GM12878 (cell line): ENCODE data around the gene FANCI. TPM values are rescaled to one million over a fixed set of nuclear protein-coding genes. Genes with fewer than 3 reads are reported as not detected.

Source experiments
- ATAC-seq: fragments of 200-7000 bp; cut with Tn5 transposase; 3 replicates; pipeline ENCODE4 v1.9.1; 2020; ENCODE audit warnings: mild to moderate bottlenecking, moderate library complexity
- BruUV-seq: library from RNA; stranded (reverse); fragments of 400-500 nt; replicated peaks from 2 replicates; lab custom pipeline; 2021; lab: Mats Ljungman, UMichigan
- CTCF ChIA-PET: fragments of 300-600 bp; sonication (Branson Sonifier 250); formaldehyde crosslinking; extraction: SDS; loops from one replicate; lab custom pipeline; 2021; ENCODE audit warnings: inconsistent platforms; lab: Yijun Ruan, JAX
- POLR2A ChIA-PET: fragments of 350-600 bp; formaldehyde crosslinking; extraction: SDS; loops from one replicate; lab custom pipeline; 2021; ENCODE audit warnings: inconsistent platforms; lab: Charles Lee
- RAD21 ChIA-PET: fragments of 300-600 bp; sonication (Branson Sonifier 250); formaldehyde crosslinking; loops from one replicate; lab custom pipeline; 2023; ENCODE audit warnings: antibody characterized with exemption; ENCODE audit not compliant: unreplicated experiment; lab: Charles Lee
- SMC1A ChIA-PET: fragments of 300-600 bp; sonication (Branson Sonifier 250); formaldehyde crosslinking; loops from one replicate; lab custom pipeline; 2023; ENCODE audit not compliant: unreplicated experiment, uncharacterized antibody; lab: Charles Lee
- DNase-seq: peaks from one replicate; pipeline ENCODE4 v3.0.0-alpha.2; 2011; ENCODE audit warnings: low read depth, low spot score
- FAIRE-seq: peaks from 3 replicates; lab custom pipeline; 2011; peaks lifted over from hg19 to GRCh38; lab: Jason Lieb, UNC
- H2AFZ ChIP-seq: 2 replicates; pipeline ENCODE4 v1.6.0; 2011; ENCODE audit warnings: low read depth, low read length, control low read depth; ENCODE audit not compliant: control insufficient read depth
- H3K27ac ChIP-seq: 2 replicates; pipeline ENCODE4 v1.5.1; 2011; ENCODE audit warnings: control low read depth; ENCODE audit not compliant: control insufficient read depth, insufficient read depth
- H3K27me3 ChIP-seq, 2 experiments: replicated peaks in 1 of 2; 2 replicates each; pipeline versions ENCODE4 v1.6.0 to v1.6.1; 2011; ENCODE audit warnings: low read length in 1 of 2; ENCODE audit not compliant: control insufficient read depth in 2 of 2, insufficient read depth in 2 of 2
- H3K36me3 ChIP-seq, 2 experiments: 2 replicates each; pipeline ENCODE4 v1.5.1; 2011; ENCODE audit warnings: low read length in 1 of 2; ENCODE audit not compliant: control insufficient read depth in 2 of 2, insufficient read depth in 2 of 2
- H3K4me1 ChIP-seq: 2 replicates; pipeline ENCODE4 v1.6.1; 2011; ENCODE audit warnings: mild to moderate bottlenecking, low read length, moderate library complexity, mixed read lengths; ENCODE audit not compliant: control insufficient read depth, insufficient read depth
- H3K4me2 ChIP-seq: 2 replicates; pipeline ENCODE4 v1.6.0; 2011; ENCODE audit warnings: control low read depth; ENCODE audit not compliant: control insufficient read depth, insufficient read depth
- H3K4me3 ChIP-seq: fragments of 200-600 bp; sonication (generic); 2 replicates; pipeline ENCODE4 v1.5.1; 2016
- H3K79me2 ChIP-seq: 2 replicates; pipeline ENCODE4 v1.6.0; 2011; ENCODE audit warnings: low read length; ENCODE audit not compliant: control insufficient read depth, insufficient read depth
- H3K9ac ChIP-seq: 2 replicates; pipeline ENCODE4 v1.8.0; 2011; ENCODE audit warnings: low read length, control low read depth, mixed read lengths; ENCODE audit not compliant: control insufficient read depth, insufficient read depth
- H3K9me3 ChIP-seq: replicated peaks from 3 replicates; pipeline ENCODE4 v1.5.1; 2011; ENCODE audit warnings: mild to moderate bottlenecking, low read length; ENCODE audit not compliant: control insufficient read depth, insufficient read depth
- H4K20me1 ChIP-seq: 2 replicates; pipeline ENCODE4 v1.6.0; 2011; ENCODE audit not compliant: control insufficient read depth, insufficient read depth
- CBX3 ChIP-seq: fragments of 200-600 bp; sonication (generic); IDR thresholded peaks from 2 replicates; pipeline ENCODE4 v1.6.1; 2016; ENCODE audit warnings: low read depth, borderline replicate concordance
- CTCF ChIP-seq, 3 experiments: IDR thresholded peaks in 2 of 3; conservative IDR thresholded peaks in 1 of 3; 2 replicates each; pipeline ENCODE4 v1.5.1; 2011; ENCODE audit warnings: low read depth in 3 of 3, low read length in 3 of 3, mild to moderate bottlenecking in 3 of 3, control low read depth in 2 of 3, moderate library complexity in 2 of 3, inconsistent platforms in 1 of 3, mixed read lengths in 1 of 3; ENCODE audit not compliant: control insufficient read depth in 2 of 3, insufficient read depth in 1 of 3; ENCODE audit errors: extremely low read depth in 1 of 3
- IRF5 ChIP-seq: fragments of 450-650 bp; IDR thresholded peaks from 2 replicates; pipeline ENCODE4 v1.6.1; 2017; ENCODE audit warnings: borderline replicate concordance
- MAX ChIP-seq: IDR thresholded peaks from 2 replicates; pipeline ENCODE4 v1.6.1; 2012; ENCODE audit warnings: low read depth, low read length, improper control_type of control experiment
- MLLT1 ChIP-seq: fragments of 450-650 bp; IDR thresholded peaks from 2 replicates; pipeline ENCODE4 v1.6.1; 2016; ENCODE audit warnings: mild to moderate bottlenecking
- PBX3 ChIP-seq: IDR thresholded peaks from 2 replicates; pipeline ENCODE4 v1.6.1; 2011; ENCODE audit warnings: mild to moderate bottlenecking, low read depth, low read length, moderate library complexity; ENCODE audit not compliant: insufficient replicate concordance
- POLR2AphosphoS5 ChIP-seq: IDR thresholded peaks from 2 replicates; pipeline ENCODE4 v1.6.1; 2011; ENCODE audit warnings: mild to moderate bottlenecking, low read length, inconsistent platforms
- POU2F2 ChIP-seq: IDR thresholded peaks from 3 replicates; pipeline ENCODE4 v1.6.1; 2011; ENCODE audit warnings: low read depth, mild to moderate bottlenecking, low read length, borderline replicate concordance
- RELB ChIP-seq: fragments of 450-650 bp; IDR thresholded peaks from 2 replicates; pipeline ENCODE4 v1.6.1; 2017; ENCODE audit warnings: low read depth, mild to moderate bottlenecking, moderate library complexity
- TBL1XR1 ChIP-seq: IDR thresholded peaks from 2 replicates; pipeline ENCODE4 v1.6.1; 2012; ENCODE audit warnings: low read depth, low read length, improper control_type of control experiment
- ZNF24 ChIP-seq: fragments of 450-650 bp; IDR thresholded peaks from 2 replicates; pipeline ENCODE4 v1.6.1; 2017; ENCODE audit warnings: antibody characterized with exemption, mild to moderate bottlenecking
- WGBS: methylation state at CpG from one replicate; pipeline ENCODE4 v1.1.6; 2016; ENCODE audit warnings: low lambda C conversion rate; ENCODE audit not compliant: insufficient replicate concordance, insufficient coverage; ENCODE audit errors: missing lambda C conversion rate; 5-methylcytosine and 5-hydroxymethylcytosine counted together
- in situ Hi-C: fragments of 300-500 bp; cut with MboI; formaldehyde crosslinking; loops from 9 replicates; pipeline ENCODE4 v1.14.3; 2018; ENCODE audit warnings: mixed read lengths
- intact Hi-C: fragments of 100-400 bp; cut with micrococcal nuclease; formaldehyde crosslinking; loops from one replicate; pipeline ENCODE4 v1.14.2; 2022; ENCODE audit not compliant: unreplicated experiment
- polyA plus RNA-seq, 11 experiments: library from polyadenylated mRNA; depleted of rRNA in 4 of 11; unstranded in 6 of 11; stranded (reverse) in 5 of 11; fragments of >200 nt; fragmentation: Nextera tagmentation in 4 of 11; fragmentation: Illumina TruSeq in 1 of 11; extraction: Ambion mirVana in 4 of 11; extraction: Trizol in 1 of 11; gene quantifications; 1 replicate in 1 of 11; 2 replicates in 10 of 11; pipeline versions ENCODE4 v1.2.1 to v1.2.3, GENCODE V29; 2011 to 2016; ENCODE audit warnings: inconsistent platforms in 2 of 11, missing spikeins in 2 of 11, low read depth in 1 of 11
- total RNA-seq, 4 experiments: library from RNA; depleted of rRNA in 3 of 4; stranded (reverse); fragments of >200 nt in 3 of 4; fragmentation: Illumina TruSeq in 1 of 4; extraction: Trizol in 1 of 4; gene quantifications; 2 replicates each; pipeline versions ENCODE4 v1.2.1 to v1.2.3, GENCODE V29; 2013 to 2021

Gene FANCI
- total and polyA plus RNA-seq, 10 of the 15 experiments (the other 5 are each of a cell fraction or from before 2014, with no cell fraction given), result 38.1 to 129 (median 82.4) TPM

GRCh38 chr15:89307791-89308190 is 64.0 kb downstream of the FANCI start:
- Histone ChIP-seq H4K20me1 (no peaks in the 10 kb centered on the region), H3K4me2 (no peak overlapping the region), H3K27me3 (no peaks in the 10 kb centered on the region), H3K27ac (no peak overlapping the region), H3K36me3 (peaks cover 8 to 28% of the 10 kb centered on the region in 2 experiments), H3K9ac (no peak overlapping the region), H2AFZ (no peak overlapping the region), H3K4me3 (no peak overlapping the region), H3K4me1 (no peaks in the 10 kb centered on the region), H3K79me2 (no peaks in the 10 kb centered on the region), H3K9me3 (no peaks in the 10 kb centered on the region)
- SMC1A ChIA-PET, result interaction anchor here (0.6 kb wide), 1 partner anchor 22 kb away, joined by 3 read pairs; no protein-coding TSS in a partner anchor
- BruUV-seq, result no TSS peak
- POLR2A ChIA-PET, result no interaction called here
- RAD21 ChIA-PET, result no interaction called here
- FAIRE-seq (no peak), DNase-seq (no peak), ATAC-seq (no peak)
- WGBS, result 84% methylated on average over 2 of the region's 2 CpGs
- in situ Hi-C loops (no loop called here), intact Hi-C loops (loop anchor here (10.0 kb wide), 1 partner anchor 103 kb away; no protein-coding TSS in a partner anchor)
- CTCF ChIA-PET, result interaction anchor here (1.0 to 1.1 kb wide), 2 partner anchors 22 to 102 kb away, joined by 4 to 5 read pairs; no protein-coding TSS in a partner anchor
- no peak for TF ChIP-seq RELB
- TF ChIP-seq MAX, result no peak
- TF ChIP-seq ZNF24, result no peak
- TF ChIP-seq POU2F2, result no peak
- no peak for TF ChIP-seq CTCF (IDR thresholded peaks at IDR 0.05 in 2 of 3, conservative IDR thresholded peaks at IDR 0.05 in 1 of 3; ENCODE audit: control insufficient read depth in 2 of 3, extremely low read depth in 1 of 3, insufficient read depth in 1 of 3, low read depth in 3 of 3, low read length in 3 of 3)
- no peak for TF ChIP-seq TBL1XR1
- TF ChIP-seq CBX3, result no peak
- TF ChIP-seq POLR2AphosphoS5, result no peak
- no peak for TF ChIP-seq PBX3
- TF ChIP-seq MLLT1, result no peak
- TF ChIP-seq IRF5, result no peak
